IPS-20b (cell line): ENCODE data around the gene SUMF1.

Experiments
- H3K27ac ChIP-seq: one replicate; pipeline ENCODE4 v1.5.1; 2013; ENCODE audit warnings: low read length
- H3K27me3 ChIP-seq: 2 replicates; pipeline ENCODE4 v1.6.1; 2013; ENCODE audit warnings: mild to moderate bottlenecking, low read length, inconsistent platforms; ENCODE audit not compliant: insufficient read depth
- H3K36me3 ChIP-seq: 2 replicates; pipeline ENCODE4 v1.6.1; 2013; ENCODE audit warnings: low read depth, mild to moderate bottlenecking, inconsistent platforms, low read length, moderate library complexity; ENCODE audit not compliant: insufficient read depth
- H3K4me1 ChIP-seq: 2 replicates; pipeline ENCODE4 v1.6.1; 2013; ENCODE audit warnings: mild to moderate bottlenecking, control low read depth, inconsistent platforms, low read length, moderate library complexity; ENCODE audit not compliant: insufficient read depth
- H3K4me3 ChIP-seq: 2 replicates; pipeline ENCODE4 v1.5.1; 2013; ENCODE audit warnings: mild to moderate bottlenecking, low read length, inconsistent platforms
- H3K9ac ChIP-seq: 2 replicates; pipeline ENCODE4 v1.6.1; 2013; ENCODE audit warnings: low read depth, mild to moderate bottlenecking, inconsistent platforms, low read length, moderate library complexity
- H3K9me3 ChIP-seq: 2 replicates; pipeline ENCODE4 v1.6.1; 2013; ENCODE audit warnings: mild to moderate bottlenecking, low read depth, low read length, inconsistent platforms; ENCODE audit not compliant: insufficient read depth

Gene SUMF1

DNA sequence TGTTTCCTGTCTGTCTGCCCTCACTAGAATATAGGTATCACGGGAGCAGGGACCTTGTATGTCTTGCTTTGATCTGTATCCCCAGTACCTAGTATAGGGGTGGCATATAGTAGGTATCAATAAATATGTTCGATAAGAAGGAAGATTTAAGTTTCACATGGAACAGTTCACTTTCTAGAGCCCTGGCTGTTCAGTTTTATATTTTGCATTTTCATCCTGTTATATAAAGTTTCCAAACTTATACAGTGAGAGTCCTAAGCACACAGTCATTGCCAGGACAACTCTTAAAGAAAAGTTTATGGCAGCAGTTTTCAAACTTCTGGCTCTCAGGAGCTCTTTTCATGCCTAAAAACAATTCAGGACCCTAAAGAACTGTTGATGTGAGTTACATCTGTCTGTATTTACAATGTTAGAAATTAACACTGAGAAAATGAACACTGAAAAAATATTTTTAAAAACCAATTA is 39.5 kb upstream of the SUMF1 start:
- H3K27me3 ChIP-seq: no peaks in the 10 kb centered on the region
- peaks cover 11% of the 10 kb centered on the region; the same call in 1 of the 2 replicates for H3K4me1 ChIP-seq
- H3K9ac ChIP-seq: no peak overlapping the region
- no peak overlapping the region for H3K4me3 ChIP-seq
- H3K27ac ChIP-seq: no peak overlapping the region
- no peaks in the 10 kb centered on the region for H3K9me3 ChIP-seq
- no peaks in the 10 kb centered on the region for H3K36me3 ChIP-seq

DNA sequence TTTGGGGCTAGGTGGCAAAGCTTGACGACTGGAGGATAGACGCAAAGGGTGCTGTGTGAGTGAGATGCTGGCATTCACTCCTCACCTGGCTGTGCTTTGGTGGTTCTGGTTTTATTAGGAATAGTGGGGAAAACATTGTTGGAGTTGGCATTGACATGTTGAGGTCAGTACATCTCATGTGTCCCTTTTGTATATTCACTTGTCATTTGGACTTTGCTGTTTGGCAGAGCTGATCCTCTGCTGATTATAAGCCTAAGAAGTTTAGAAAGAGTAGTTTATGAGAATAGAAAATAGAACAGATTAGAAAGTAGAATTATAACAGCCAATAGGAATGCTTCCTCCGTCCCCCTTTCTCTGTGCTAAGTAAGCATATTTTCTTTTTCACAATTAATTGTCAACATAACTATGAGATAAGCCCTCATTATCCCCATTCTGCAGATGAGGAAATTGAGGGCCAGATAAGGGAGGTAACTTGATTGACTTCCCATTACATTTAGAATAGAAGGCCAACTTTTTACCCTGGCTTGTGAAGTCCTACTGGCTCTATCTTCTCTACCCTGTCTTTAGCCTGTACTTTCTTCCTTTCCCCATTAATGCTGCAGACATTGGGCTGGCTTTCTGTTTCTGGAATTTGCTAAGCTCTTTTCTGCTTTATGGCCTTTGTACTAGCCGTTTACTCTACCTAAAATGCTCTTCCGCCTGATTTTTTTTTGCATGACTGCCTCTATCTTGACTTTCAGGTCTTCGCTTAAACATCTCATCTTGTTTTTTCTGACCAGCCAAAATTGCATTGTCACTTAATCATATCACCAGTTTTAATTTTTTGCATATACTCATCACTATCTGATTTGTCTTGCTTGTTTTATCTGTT is 38.9 kb upstream of the SUMF1 start:
- Histone ChIP-seq H3K4me3 (no peak overlapping the region), H3K4me1 (peaks cover 11% of the 10 kb centered on the region; the same call in 1 of the 2 replicates), H3K27ac (no peak overlapping the region), H3K27me3 (no peaks in the 10 kb centered on the region), H3K36me3 (no peaks in the 10 kb centered on the region), H3K9ac (no peak overlapping the region), H3K9me3 (no peaks in the 10 kb centered on the region)

DNA sequence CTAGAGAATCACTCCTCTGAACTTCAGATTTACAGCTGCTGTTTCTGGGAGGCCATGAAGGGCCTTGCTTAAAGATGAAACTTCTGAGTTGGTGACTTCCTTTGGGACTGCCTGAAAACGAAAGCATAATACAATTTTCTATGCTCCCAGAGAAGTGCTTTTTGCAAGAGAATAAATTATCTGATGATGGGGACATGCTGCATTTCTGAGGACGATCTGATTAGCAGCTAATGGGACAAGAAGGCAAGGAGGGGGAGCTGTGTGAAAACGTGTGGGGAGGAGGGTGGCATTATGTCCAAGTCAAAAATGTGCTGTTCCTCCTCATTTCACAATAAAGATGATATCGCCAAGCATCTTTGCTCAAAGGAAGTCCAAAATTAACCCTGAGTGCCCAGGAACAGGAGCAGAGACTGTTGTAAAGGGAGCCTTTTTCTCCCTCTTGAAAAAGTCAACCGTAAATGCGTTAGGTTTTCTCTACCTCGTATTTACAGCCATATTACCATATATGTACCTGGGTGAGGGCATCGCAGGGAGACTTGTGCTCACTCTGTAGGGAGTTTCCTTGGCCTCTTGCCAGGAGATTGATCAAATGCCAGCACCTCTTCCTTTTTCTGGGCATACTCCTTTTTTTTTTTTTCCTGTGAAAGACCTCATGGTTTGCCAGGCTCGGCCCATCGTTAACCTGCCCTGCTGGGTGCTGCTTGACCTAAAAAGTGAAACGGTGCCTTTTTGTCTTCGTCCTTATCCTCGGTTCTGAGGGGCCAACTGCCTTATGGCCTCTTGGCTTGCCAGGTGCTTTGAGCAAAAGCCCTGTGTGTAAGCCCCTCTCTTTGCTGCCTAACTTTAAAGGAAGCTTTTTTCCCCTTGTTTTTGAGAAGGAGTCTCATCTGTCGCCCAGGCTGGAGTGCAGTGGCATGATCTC is 37.5 kb upstream of the SUMF1 start:
- Histone ChIP-seq H3K9me3 (no peaks in the 10 kb centered on the region), H3K36me3 (no peaks in the 10 kb centered on the region), H3K4me1 (peaks cover 11% of the 10 kb centered on the region; the same call in 1 of the 2 replicates), H3K4me3 (no peak overlapping the region), H3K9ac (no peak overlapping the region), H3K27ac (no peak overlapping the region), H3K27me3 (no peaks in the 10 kb centered on the region)

DNA sequence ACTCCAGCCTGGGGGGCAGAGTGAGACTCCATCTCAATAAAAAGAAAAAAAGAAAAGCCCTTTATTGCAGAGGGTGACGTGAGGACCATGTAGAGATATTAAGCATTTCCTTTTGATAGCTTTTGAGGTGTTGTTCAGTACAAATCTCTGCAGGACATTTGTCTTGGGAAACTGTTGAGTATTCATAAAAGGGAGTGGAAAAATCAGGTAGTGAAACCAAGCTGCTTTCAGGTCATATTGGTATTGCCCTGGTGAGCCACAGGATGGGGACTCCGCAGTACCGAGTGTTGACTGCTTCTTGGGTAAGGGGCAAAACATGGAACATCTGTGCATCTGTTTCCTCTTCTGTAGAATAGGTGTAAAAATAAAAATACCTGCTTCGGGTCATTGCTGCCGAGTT is 36.0 kb upstream of the SUMF1 start:
- Histone ChIP-seq H3K27ac (no peak overlapping the region), H3K4me3 (no peak overlapping the region), H3K36me3 (no peaks in the 10 kb centered on the region), H3K4me1 (peaks cover 5% of the 10 kb centered on the region; the same call in 1 of the 2 replicates), H3K27me3 (no peaks in the 10 kb centered on the region), H3K9me3 (no peaks in the 10 kb centered on the region), H3K9ac (no peak overlapping the region)

DNA sequence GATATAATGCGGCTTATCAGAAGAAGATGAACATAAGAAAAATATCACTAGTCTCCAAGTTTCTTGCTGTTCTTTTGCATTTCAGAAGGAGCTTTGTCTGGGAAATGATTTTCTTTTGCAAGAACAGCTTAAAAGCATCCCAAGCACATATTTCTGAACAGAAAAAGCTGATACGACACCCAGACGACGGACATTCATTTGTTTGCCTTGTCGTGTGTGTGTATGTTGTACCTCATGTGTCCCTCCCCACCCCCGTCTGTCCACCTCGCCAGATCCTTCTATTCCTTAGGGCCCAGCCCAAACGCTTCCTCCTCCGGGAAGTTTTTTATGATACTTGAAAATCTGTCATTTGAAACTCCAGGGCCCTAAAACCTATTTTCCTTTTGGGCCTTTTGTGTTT is 34.9 kb upstream of the SUMF1 start:
- Histone ChIP-seq H3K27ac (no peak overlapping the region), H3K4me1 (peaks cover 5% of the 10 kb centered on the region; the same call in 1 of the 2 replicates), H3K4me3 (no peak overlapping the region), H3K27me3 (no peaks in the 10 kb centered on the region), H3K36me3 (no peaks in the 10 kb centered on the region), H3K9ac (no peak overlapping the region), H3K9me3 (no peaks in the 10 kb centered on the region)

DNA sequence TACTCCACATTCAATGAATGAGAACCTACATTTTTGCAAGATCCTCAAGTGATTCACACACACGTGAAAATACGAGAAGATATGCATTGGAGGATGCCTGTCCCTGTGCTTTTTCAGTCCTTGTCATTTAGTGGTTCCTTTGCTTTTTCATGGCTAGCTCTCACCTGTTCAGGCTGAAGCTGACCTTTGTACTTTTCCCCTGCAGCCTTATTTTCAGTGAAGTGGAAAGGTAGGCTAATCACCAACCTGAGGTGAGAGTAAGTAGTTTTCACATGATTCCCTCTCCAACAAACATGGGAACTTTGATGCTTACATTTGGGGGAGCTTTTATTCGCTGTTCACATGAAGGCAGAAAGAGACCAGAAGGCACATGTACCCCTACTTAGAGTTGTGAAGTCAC is 34.4 kb upstream of the SUMF1 start:
- Histone ChIP-seq H3K4me3 (no peak overlapping the region), H3K9me3 (no peaks in the 10 kb centered on the region), H3K36me3 (no peaks in the 10 kb centered on the region), H3K27ac (no peak overlapping the region), H3K4me1 (peaks cover 5% of the 10 kb centered on the region; the same call in 1 of the 2 replicates), H3K27me3 (no peaks in the 10 kb centered on the region), H3K9ac (no peak overlapping the region)

DNA sequence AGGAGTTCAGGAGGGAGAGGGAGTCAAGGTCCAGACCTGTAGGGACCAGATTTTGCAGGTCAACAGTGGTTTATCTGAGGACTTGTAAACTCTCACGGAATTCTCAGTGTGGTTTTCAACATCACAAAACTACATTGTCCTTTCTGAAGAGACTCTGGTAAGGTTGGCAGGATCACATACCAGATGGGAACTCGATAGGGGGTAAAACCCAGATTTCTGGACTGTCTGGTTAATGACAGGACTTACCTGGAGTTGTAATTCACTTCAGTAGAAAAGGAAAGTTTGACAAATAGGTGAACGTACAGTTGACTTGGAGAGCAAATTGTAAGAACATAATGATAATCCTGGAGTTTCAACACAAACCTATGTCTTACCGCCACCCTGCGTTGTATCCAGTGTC is 31.4 kb upstream of the SUMF1 start:
- H3K36me3 ChIP-seq: no peaks in the 10 kb centered on the region
- no peak overlapping the region for H3K27ac ChIP-seq
- no peak overlapping the region for H3K4me3 ChIP-seq
- H3K9me3 ChIP-seq: no peaks in the 10 kb centered on the region
- no peaks in the 10 kb centered on the region for H3K4me1 ChIP-seq
- peaks cover 22% of the 10 kb centered on the region for H3K27me3 ChIP-seq
- H3K9ac ChIP-seq: no peak overlapping the region

DNA sequence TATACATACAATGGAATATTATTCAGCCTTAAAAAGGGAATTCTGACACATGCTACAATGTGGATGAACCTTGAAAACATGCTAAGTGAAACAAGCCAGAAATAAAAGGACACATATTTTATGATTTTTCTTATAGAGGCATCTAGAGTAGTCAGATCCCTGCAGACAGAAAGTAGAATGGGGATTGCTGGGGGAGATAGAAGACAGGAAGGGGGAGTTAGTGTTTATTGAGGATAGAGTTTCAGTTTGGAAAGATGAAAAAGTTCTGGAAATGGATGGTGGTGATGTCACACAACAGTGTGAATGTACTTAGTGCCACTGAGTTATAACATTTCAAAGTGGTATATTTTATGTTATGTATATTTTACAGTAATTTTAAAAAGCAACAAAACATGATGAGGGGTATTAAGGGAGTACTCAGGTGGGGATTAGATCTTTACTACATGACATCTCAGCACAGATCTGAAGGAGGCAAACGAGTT is 30.8 kb upstream of the SUMF1 start:
- no peaks in the 10 kb centered on the region for H3K36me3 ChIP-seq
- H3K27me3 ChIP-seq: peaks cover 22% of the 10 kb centered on the region
- H3K9ac ChIP-seq: no peak overlapping the region
- no peak overlapping the region for H3K4me3 ChIP-seq
- H3K27ac ChIP-seq: no peak overlapping the region
- no peaks in the 10 kb centered on the region for H3K4me1 ChIP-seq
- H3K9me3 ChIP-seq: no peaks in the 10 kb centered on the region

DNA sequence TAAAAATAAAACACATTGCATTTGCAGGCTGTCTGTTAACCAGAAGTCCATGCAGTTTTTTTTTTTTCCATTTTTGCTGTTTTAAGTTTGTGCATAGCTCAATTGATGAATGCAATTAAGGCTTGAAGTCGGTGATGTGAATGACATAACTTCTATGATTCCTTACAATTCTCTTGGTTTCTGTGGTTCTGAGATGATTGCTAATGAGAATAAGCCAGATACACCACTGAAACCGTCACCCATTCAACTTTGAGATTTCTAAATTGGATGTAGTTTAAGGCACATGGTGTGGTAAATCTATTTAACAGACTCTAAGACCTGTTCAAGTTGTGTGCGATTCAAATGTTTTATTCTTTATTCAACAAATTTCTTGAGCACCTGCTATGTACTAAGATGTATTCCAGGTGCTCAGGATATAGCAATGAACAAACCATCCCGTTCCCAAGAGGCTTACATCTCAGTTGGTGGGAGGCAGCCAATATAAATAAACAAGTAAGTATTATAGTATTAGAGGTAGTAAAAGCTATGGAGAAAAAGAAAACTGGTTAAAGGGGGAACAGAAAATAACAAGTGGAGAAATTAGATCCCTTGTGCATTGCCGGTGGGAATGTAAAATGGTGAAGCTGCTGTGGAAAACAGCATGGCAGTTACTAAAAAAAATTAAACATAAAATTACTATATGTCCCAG is 30.1 kb upstream of the SUMF1 start:
- no peaks in the 10 kb centered on the region for H3K36me3 ChIP-seq
- H3K4me3 ChIP-seq: no peak overlapping the region
- H3K4me1 ChIP-seq: no peaks in the 10 kb centered on the region
- peaks cover 22% of the 10 kb centered on the region for H3K27me3 ChIP-seq
- no peak overlapping the region for H3K27ac ChIP-seq
- no peak overlapping the region for H3K9ac ChIP-seq
- H3K9me3 ChIP-seq: no peaks in the 10 kb centered on the region

DNA sequence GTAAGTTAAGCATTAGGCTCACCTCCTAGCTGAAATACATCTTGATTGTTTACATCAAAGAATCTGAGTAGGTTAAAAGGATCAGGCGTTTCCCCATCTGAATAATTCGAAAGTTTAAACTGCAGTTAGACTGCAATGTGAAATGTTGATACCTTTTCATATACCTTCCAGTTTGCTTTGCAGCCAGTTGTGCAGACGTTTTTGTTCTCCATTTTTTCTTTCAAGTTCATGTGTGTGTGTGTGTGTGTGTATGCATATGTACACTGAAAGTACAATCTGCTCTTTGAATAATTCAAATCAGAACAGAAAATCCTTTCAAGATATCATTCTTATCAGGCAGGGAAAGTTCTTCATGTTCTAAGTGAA is 29.0 kb upstream of the SUMF1 start:
- no peaks in the 10 kb centered on the region for H3K4me1 ChIP-seq
- no peaks in the 10 kb centered on the region for H3K36me3 ChIP-seq
- no peaks in the 10 kb centered on the region for H3K9me3 ChIP-seq
- H3K4me3 ChIP-seq: no peak overlapping the region
- no peak overlapping the region for H3K9ac ChIP-seq
- no peak overlapping the region for H3K27ac ChIP-seq
- H3K27me3 ChIP-seq: peaks cover 31% of the 10 kb centered on the region

DNA sequence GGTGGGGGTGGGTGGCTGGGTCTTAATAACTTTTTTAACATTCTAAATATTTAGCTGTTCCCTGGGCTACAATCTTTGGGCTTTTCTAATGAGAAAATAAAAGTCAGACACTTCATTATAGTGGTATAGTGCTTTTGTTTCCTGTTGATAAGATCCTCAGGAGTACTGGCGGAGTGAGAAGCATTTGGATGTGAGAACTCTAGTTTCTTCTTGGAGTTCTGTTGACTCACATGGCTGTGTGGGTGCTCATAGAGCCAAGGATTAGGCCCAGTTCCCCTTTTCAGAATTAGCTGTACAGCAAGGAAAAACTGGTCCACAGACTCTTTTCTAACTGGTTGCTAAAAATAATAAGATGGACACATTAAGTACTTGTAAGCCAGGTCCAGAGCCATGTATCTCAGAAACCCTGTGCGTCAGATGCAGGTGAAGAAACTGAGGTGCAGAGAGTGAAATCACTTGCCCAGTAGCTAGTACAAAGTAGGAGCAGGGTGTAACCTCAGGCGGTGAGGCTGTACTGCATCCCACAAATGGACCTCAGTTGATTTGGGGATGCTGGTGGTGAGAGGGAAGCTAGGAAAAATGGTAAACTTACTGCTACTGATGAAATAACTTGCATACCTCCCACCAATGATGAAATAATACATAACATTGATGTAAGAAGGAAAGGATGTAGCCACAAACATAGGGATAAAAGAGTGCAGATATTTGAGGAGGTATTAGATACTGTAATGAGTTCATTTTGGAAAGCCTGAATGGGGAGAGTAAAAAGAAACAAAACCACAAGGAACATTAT is 28.4 kb upstream of the SUMF1 start:
- Histone ChIP-seq H3K36me3 (no peaks in the 10 kb centered on the region), H3K27me3 (peaks cover 37% of the 10 kb centered on the region), H3K4me1 (no peaks in the 10 kb centered on the region), H3K9me3 (no peaks in the 10 kb centered on the region), H3K4me3 (no peak overlapping the region), H3K9ac (no peak overlapping the region), H3K27ac (no peak overlapping the region)
